Measurements from ENCODE around the gene AIG1.

DNA sequence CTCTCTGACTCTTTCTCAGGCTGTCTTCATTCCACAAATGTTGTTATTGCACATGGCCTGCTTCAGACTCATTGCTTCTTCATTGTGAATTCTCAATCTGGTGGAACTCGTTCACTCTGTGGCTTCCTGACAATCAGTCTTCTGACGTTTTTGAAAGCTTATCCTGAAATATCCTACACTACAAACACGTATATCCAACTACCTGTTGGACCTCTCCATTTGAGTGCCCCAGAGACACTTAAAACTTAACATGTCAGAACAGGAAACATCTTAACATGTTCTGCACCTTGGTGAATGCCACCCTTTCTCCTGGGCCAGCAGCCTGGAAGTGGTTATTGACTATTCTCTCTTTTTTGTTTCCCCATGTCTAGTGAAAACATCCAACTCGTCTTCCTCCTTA, 50.8 kb downstream of the AIG1 start:
- TF ChIP-seq, protein P1, sequence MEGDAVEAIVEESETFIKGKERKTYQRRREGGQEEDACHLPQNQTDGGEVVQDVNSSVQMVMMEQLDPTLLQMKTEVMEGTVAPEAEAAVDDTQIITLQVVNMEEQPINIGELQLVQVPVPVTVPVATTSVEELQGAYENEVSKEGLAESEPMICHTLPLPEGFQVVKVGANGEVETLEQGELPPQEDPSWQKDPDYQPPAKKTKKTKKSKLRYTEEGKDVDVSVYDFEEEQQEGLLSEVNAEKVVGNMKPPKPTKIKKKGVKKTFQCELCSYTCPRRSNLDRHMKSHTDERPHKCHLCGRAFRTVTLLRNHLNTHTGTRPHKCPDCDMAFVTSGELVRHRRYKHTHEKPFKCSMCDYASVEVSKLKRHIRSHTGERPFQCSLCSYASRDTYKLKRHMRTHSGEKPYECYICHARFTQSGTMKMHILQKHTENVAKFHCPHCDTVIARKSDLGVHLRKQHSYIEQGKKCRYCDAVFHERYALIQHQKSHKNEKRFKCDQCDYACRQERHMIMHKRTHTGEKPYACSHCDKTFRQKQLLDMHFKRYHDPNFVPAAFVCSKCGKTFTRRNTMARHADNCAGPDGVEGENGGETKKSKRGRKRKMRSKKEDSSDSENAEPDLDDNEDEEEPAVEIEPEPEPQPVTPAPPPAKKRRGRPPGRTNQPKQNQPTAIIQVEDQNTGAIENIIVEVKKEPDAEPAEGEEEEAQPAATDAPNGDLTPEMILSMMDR (conservative IDR thresholded peaks at IDR 0.05; ENCODE audit: low read length): no peak
- TF ChIP-seq EZH2phosphoT487 (IDR thresholded peaks at IDR 0.05; ENCODE audit: borderline replicate concordance, low read depth, low read length): no peak
